Endodermal cell (in vitro differentiated cells): ENCODE measurements around the gene CUEDC2. TPM values are rescaled to one million over a fixed set of nuclear protein-coding genes. Genes with fewer than 3 reads are reported as not detected.
A peak's percentile ranks its signal among the peaks of the same experiment; 100 is the strongest.

Source experiments
- DNase-seq: peaks from one replicate; pipeline ENCODE4 v3.0.0-alpha.2; 2017
- H3K27ac ChIP-seq: 2 replicates; pipeline ENCODE4 v1.5.1; 2013; ENCODE audit warnings: mild to moderate bottlenecking, low read depth, low read length, moderate library complexity
- H3K27me3 ChIP-seq: 2 replicates; pipeline ENCODE4 v1.6.1; 2013; ENCODE audit warnings: mild to moderate bottlenecking, low read length, moderate library complexity; ENCODE audit not compliant: insufficient read depth, control insufficient read depth, poor library complexity, severe bottlenecking
- H3K36me3 ChIP-seq: 2 replicates; pipeline ENCODE4 v1.7.0; 2013; ENCODE audit warnings: mild to moderate bottlenecking, low read length, moderate library complexity; ENCODE audit not compliant: control insufficient read depth, insufficient read depth
- H3K4me1 ChIP-seq: one replicate; pipeline ENCODE4 v1.7.0; 2013; ENCODE audit warnings: low read length; ENCODE audit not compliant: control insufficient read depth, insufficient read depth
- H3K4me3 ChIP-seq: 2 replicates; pipeline ENCODE4 v1.5.1; 2013; ENCODE audit warnings: mild to moderate bottlenecking, low read length, moderate library complexity
- H3K9ac ChIP-seq: 2 replicates; pipeline ENCODE4 v1.6.1; 2013; ENCODE audit warnings: mild to moderate bottlenecking, low read length, moderate library complexity; ENCODE audit not compliant: poor library complexity, severe bottlenecking; ENCODE audit errors: extremely low read depth
- H3K9me3 ChIP-seq: 2 replicates; pipeline ENCODE4 v1.6.1; 2013; ENCODE audit warnings: mild to moderate bottlenecking, low read length, moderate library complexity; ENCODE audit not compliant: control insufficient read depth
- H3K27ac Mint-ChIP-seq: 2 replicates; pipeline ENCODE4 v1.8.0; 2020; ENCODE audit warnings: mixed read lengths
- H3K27me3 Mint-ChIP-seq: 2 replicates; pipeline ENCODE4 v1.8.0; 2021; ENCODE audit warnings: mild to moderate bottlenecking, mixed read lengths; ENCODE audit not compliant: insufficient read depth
- H3K36me3 Mint-ChIP-seq: 2 replicates; pipeline ENCODE4 v1.8.0; 2020; ENCODE audit warnings: low read depth, mixed read lengths
- H3K4me1 Mint-ChIP-seq: 2 replicates; pipeline ENCODE4 v1.8.0; 2020; ENCODE audit warnings: mixed read lengths
- H3K4me3 Mint-ChIP-seq: 2 replicates; pipeline ENCODE4 v1.8.0; 2020; ENCODE audit warnings: mild to moderate bottlenecking, moderate library complexity, mixed read lengths
- H3K9me3 Mint-ChIP-seq: 2 replicates; pipeline ENCODE4 v1.8.0; 2020; ENCODE audit warnings: mild to moderate bottlenecking, mixed read lengths
- CTCF ChIP-seq: fragments of 200-600 bp; sonication (generic); conservative IDR thresholded peaks from 2 replicates; pipeline ENCODE4 v1.5.0; 2021; ENCODE audit warnings: antibody characterized with exemption, mild to moderate bottlenecking
- WGBS, 2 experiments: methylation state at CpG; one replicate each; pipeline versions ENCODE4 v1.1.5 to v1.1.7; 2013; ENCODE audit warnings: missing lambda C conversion rate in 2 of 2, mixed read lengths in 1 of 2; ENCODE audit not compliant: insufficient coverage in 1 of 2, insufficient read length in 1 of 2; 5-methylcytosine and 5-hydroxymethylcytosine counted together
- total RNA-seq, 2 donors: library from RNA; stranded (reverse); fragmentation: NEBNext Ultra II Directional in 1 of 2; extraction: Animal tissue kit (Norgen Biotek cat#: 25700) in 1 of 2; gene quantifications; 2 replicates in 1 of 2; 3 replicates in 1 of 2; pipeline ENCODE4 v1.2.1, GENCODE V29; 2021

Gene CUEDC2
- total RNA-seq, 2 donors from 2014 or later = 51.7 to 82.9 TPM

- no peaks in the 10 kb centered on the region for H3K4me1 ChIP-seq
- no peak for TF ChIP-seq CTCF
- 79 to 90% methylated on average over 4 to 6 of the region's 6 CpGs for WGBS, 2 experiments
- Mint-ChIP-seq H3K27me3 (peaks cover 8% of the 10 kb centered on the region), H3K4me3 (no peak overlapping the region), H3K9me3 (no peaks in the 10 kb centered on the region), H3K36me3 (peaks cover 2% of the 10 kb centered on the region), H3K4me1 (peaks cover 21% of the 10 kb centered on the region), H3K27ac (no peak overlapping the region)
- H3K4me3 ChIP-seq = no peak overlapping the region
- H3K27me3 ChIP-seq = peaks cover 6% of the 10 kb centered on the region
- H3K9me3 ChIP-seq = no peaks in the 10 kb centered on the region
- no peak overlapping the region for H3K9ac ChIP-seq
- no peak for DNase-seq
- no peak overlapping the region for H3K27ac ChIP-seq
- no peaks in the 10 kb centered on the region for H3K36me3 ChIP-seq
Observed at GRCh38 chr10:102467318-102467717, 34.9 kb upstream of the CUEDC2 start.

- H3K9me3 ChIP-seq = no peaks in the 10 kb centered on the region
- no peak for TF ChIP-seq CTCF
- Mint-ChIP-seq H3K4me3 (no peak overlapping the region), H3K27ac (no peak overlapping the region), H3K36me3 (peaks cover 2% of the 10 kb centered on the region), H3K4me1 (peaks cover 36% of the 10 kb centered on the region), H3K9me3 (no peaks in the 10 kb centered on the region), H3K27me3 (peaks cover 15% of the 10 kb centered on the region)
- H3K4me3 ChIP-seq = no peak overlapping the region
- DNase-seq = peak; percentile 74
- no peak overlapping the region for H3K27ac ChIP-seq
- H3K27me3 ChIP-seq = peaks cover 11% of the 10 kb centered on the region
- no peaks in the 10 kb centered on the region for H3K36me3 ChIP-seq
- 69 to 90% methylated on average over 2 to 3 of the region's 3 CpGs for WGBS, 2 experiments
- no peaks in the 10 kb centered on the region for H3K4me1 ChIP-seq
- no peak overlapping the region for H3K9ac ChIP-seq
Observed at GRCh38 chr10:102465466-102465865, 33.1 kb upstream of the CUEDC2 start.

GRCh38 chr10:102463983-102464382 is 31.6 kb upstream of the CUEDC2 start:
- Histone ChIP-seq H3K4me1 (no peaks in the 10 kb centered on the region), H3K9me3 (no peaks in the 10 kb centered on the region), H3K4me3 (peak overlapping the region; percentile 41), H3K36me3 (no peaks in the 10 kb centered on the region), H3K27me3 (peaks cover 24% of the 10 kb centered on the region), H3K27ac (no peak overlapping the region), H3K9ac (no peak overlapping the region)
- Mint-ChIP-seq H3K9me3 (no peaks in the 10 kb centered on the region), H3K27ac (no peak overlapping the region), H3K27me3 (peaks cover 26% of the 10 kb centered on the region), H3K4me3 (no peak overlapping the region), H3K36me3 (no peaks in the 10 kb centered on the region), H3K4me1 (peaks cover 36% of the 10 kb centered on the region)
- 85 to 87% methylated on average over 4 to 10 of the region's 10 CpGs for WGBS, 2 experiments
- DNase-seq = no peak
- no peak for TF ChIP-seq CTCF
